NCI-H446 treated with DMSO at 0.1 percent for 48 hours (cell line): ENCODE results near the gene EIF2AK3.
"Not testable (repeated sequence)": the region's sequence is repeated elsewhere in the genome, so short reads cannot be mapped to it uniquely, and the experiment has no call there.

Experiments
- DNase-seq: peaks from one replicate; lab custom pipeline; 2025; lab: John Stamatoyannopoulos, UW

The EIF2AK3 gene

DNA sequence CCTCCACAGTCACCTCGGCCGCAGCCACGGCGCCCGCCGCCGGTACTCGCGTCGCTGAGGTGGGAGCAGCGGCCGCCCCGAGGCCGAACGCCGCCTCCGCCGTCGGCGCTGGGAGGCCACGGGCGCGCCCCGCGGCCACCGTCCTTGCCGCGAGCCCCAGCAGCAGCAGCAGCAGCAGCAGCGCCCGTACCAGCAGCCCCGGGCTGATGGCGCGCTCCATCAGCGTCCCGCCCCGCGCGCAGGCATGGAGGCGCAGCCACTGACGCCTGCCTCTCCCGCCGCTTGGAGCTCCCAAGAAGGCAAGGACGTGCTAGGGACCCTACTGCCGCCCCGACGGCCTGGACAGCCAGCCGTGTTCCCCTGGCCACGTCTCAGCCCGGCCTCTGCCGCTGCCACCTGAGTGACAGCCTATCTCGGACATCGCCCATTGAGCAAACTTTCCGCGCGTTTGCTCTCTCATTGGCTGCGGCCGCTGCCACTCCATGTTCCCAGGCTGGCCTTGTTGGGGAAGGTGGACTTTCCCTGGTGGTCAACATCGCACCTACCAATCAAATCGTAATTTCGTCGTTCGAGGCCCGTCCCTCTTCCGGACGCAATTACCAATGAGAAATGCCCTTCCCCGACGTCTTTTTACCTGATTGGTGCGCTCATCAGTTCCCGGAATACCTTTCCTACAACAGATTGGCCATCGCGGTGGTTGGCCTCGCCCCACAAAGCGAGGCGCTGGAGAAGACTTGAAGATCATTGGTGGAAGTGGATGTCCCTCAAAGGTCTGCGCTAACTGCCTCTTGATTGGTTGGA is at the start of gene EIF2AK3:
Gene EIF2AK3 (minus strand): TSS at position 410 of the 801 bp plus-strand sequence. CDS start 190 bp downstream, at position 220.
- DNase-seq, result peak; percentile 99

DNA sequence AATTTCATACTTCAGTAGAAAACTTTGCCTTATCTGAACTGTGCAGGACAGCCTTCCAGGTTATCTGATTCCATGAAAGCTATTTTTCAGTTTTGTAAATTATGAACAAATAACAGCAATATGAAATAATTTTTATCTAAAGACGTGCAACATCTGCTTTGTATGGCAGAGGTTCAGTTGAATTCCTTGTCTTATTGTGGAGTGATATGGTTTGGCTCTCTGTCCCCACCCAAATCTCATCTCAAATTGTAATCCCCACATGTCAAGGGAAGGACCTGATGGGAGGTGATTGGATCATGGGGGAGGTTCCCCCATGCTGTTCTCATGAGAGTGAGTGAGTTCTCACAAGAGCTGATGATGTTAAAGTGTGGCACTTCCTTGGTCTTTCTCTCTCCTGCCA is 46.1 kb upstream of the EIF2AK3 start:
- DNase-seq, result no peak

DNA sequence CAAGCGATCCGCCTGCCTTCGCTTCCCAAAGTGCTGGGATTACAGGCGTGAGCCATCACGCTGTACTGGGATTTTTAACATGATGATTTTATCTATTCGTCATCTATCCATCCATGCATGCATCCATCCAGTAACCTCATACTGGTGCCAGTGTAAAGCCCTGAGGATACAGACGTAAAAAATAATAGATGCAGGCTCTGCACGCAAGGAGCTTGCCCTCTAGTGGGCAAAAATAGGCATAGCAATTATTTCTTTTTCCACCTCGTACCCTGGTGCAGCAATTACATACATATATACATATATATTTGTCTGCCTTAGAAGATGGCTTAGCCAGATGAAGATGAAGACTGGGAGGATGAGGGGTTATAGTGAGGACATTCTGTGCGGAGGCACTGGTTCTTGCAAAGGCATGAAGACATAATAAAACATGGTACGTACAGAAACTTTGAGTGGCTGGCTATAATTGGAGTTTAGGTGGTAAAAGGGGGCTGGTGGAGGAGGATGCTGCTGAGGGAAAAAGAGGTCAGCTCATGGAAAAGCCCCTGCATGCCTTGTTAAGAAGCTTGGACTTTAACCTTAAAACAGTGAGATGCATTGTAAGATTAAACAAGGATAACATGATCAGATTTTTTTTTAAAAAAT is 44.6 kb upstream of the EIF2AK3 start:
- DNase-seq, result peak; percentile 41

DNA sequence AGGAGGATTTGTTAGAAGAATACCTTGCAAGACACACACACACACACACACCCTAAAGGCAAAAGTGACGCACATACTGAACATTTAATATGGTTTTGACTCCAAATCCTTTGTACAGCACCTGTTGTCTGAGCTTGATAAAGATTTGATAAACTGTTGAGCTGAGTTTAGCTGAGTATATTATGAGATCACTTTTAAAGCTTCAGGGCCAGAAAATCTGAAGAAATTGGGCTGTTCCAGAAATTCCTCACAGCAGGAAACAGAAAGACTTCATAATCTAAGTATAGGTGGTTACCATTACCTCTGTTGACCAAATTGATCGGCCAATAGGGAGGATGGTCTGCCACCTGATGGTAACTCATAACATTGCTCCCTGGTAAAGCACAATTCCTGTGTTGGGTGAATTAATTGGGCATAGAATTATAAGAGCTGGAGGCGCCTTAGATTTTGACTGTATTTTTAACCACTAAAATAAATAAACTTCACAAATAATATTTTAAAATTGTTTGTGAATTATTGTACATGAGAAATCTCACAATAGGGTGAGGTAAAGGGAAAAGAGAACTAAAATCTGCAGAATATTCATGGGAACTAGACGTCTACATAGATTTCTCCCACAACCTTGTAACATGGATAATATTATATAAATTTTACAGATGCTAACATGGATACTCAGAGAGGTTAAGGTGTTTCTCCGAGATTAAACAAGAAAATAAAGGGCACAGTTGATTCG is 42.4 kb upstream of the EIF2AK3 start:
- peak; percentile 10 for DNase-seq

DNA sequence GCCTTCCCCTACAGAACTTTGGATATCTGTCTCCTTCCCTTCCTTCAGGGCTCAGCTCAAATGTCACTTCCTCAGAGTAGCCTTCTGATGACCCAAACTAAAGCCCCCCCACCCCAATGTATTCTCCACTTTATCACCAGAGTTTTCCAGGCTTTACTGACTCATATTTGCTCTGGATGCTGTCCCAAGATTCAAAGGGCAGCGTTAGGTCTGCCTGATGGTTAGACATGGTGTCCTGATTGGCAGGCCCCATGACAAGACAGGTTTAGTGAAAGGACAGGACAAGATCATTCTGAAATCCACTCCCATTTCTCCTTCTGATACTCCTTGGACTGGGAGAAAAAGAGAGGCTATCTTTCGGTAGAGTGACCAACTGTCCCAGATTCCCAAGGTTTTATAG is 41.6 kb upstream of the EIF2AK3 start:
- no peak for DNase-seq

DNA sequence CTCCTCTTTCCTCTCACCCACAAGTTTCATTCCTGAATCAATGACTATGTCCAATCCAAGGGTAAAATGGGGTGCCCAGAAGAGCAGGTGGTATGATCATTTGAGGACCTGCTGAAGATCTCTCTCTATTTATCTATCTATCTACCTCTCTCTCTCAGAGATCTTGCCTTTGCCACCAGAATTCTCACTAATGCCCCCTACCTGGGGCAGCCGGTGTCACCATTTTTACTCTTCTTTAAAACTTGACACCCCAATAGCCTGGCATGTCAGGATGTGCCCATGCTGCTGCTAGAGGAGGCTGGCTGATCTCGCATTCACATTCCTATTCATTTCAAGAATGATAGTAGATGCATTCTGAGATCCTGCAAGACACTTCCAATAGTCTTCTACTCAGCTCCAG is 40.0 kb upstream of the EIF2AK3 start:
- DNase-seq, result no peak

DNA sequence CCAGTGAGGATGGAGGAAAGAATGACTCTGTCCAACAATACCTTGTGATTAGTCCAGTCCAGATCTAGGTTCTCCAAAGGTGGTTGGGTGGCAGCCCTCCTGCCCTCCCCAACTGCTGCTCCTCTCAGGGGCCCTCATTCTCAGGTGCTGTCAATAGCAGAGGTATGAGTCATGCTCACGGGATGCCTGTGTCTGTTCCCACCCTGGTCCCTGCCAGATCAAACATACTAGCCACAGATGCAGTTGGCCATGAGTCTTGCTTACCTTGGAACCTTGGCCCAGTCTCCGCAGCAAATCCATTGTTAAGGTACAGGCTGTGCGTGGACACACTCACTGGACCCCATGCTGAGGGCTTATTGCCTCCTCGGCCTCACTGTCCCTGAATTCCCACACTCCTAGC is 39.3 kb upstream of the EIF2AK3 start:
- DNase-seq, result no peak

DNA sequence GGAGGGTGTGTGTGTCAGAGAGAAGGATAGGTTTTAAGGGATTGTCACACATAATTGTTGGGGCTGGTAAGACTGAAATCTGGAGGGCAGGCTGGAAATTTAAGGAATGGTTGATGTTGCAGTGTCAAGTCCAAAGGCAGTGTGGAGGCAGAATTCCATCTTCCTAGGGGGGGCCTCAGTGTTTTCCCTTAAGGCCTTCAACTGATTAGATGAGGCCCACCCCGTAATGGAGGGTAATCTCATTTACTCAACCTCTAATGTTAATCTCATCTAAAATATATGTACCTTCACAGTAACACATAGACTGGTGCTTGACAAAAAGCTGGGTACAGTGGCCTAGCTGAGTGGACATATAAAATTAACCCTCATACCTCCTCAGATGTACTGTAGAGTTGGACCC is 33.4 kb upstream of the EIF2AK3 start:
- DNase-seq, result no peak

DNA sequence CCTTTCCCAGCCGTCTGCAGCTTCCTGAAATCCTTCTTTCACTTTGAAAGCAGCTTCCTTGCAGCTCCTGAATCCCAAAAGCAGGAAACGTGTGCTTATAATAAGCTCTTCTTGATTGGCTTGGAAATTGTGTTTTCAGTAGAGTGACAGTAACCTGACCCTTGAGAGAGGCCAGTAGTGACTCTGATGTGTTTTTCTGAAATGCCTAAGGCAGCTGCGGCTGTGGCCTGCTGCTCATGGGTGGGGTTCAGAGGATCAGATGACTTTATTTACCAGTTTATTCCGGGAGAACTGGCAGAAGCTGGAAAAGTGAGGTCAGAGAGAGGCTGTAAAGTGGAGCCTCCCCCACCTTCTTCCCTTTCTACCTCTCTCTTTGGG is 32.3 kb upstream of the EIF2AK3 start:
- DNase-seq, result no peak

DNA sequence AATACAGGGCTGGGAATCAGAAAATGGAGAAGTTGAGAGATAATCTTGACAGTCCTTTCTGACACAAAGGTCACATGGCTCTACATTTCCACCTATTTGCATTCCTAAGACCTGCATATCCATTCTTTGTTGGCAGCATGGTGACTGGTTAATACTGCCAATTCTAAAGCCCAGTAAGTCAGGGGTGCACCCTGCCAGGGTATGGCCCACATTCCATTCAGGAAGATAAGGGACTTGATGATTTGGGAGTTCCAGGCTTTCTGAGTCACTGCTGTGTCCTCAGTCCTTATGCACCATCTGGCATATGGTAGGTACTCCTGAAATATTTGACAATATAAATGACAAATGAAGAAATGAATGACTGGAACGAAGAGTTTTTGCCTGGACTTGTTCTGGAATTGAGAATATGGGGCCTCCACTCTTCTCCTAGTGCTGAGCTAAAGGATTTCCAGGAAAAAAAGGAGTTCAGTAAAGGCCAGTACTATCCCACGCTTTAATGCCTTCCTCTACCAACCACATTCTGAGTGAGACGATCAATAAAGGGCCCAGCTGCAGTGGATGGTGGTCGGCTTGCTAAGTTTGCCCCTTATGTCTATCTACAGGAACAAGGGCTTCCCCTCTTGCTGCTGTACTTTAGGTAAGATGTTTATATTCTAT is 31.7 kb upstream of the EIF2AK3 start:
- no peak for DNase-seq

DNA sequence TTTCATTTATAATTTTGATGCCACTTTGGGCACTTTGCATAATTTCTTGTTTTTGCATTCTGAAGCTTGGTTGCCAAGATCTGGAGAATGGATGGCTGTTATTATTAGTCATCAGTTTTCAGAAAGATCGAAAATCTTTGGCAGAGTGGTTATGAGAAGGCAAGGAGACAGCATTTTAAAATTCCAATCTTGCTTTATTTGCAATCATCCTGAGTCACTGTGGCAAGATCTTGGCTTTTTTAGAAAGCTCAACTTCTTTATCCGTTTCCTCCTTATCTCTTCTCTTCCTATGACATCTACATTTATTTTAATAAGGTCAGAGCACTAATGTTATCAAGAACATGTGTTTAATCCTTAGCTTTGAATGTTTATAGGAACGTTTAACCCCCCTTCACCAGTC is 31.1 kb upstream of the EIF2AK3 start:
- peak; percentile 4 for DNase-seq

DNA sequence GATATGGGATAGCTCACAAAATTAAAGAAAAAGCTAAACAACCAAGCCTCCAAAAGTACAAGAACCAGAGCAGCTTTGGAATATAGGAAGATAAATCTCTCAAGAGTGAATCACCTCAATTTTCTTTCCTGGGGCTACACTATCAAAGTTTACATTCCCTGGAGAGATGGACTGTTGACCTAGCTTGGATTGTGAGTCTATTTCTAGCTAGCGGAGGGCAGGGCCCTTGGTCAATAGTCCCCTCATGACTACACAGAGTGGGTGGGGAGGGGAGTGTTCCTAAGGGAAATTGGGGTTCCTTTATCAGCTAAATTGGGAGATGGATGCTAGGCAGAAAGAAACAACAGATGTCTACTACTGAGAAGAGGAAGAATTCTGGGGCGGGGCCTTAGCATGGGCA is 29.9 kb upstream of the EIF2AK3 start:
- no peak for DNase-seq

DNA sequence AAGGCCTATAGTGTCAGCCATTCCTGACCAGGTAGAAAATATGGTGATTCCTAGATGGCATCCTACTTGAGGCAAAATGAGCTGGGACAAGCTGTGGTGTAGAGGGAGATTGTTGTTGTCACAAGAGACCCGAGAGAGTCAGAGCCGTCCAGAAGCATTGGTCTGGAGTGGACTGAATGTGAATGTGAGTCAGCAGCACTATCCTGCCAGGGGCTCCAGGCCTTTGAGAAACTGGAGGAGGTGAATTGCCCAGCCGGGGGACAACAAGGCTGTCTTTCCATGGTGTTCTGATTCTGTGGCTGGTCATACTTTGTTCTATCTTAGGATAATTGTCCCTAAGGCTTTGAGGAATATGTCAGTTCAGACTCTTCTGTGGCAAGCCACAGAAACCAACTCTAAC is 29.4 kb upstream of the EIF2AK3 start:
- no peak for DNase-seq

DNA sequence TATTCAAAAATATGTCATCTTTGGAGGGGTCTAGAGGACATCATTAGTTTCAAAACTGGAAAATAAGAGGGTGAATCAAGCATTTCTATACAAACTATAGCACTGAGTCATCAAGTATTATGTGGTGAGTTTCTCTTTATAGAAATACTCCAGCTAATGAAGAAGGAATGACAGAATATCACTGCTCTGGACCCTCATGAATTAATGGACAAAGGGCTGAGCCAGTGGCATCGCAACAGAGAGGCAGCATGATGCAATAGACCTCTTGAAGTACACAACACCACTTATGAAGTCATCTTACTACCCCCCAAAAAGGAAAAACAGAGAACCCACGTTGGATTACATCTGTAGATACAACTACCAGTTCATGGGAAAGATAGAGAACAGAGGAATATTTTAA is 27.4 kb upstream of the EIF2AK3 start:
- DNase-seq, result no peak

DNA sequence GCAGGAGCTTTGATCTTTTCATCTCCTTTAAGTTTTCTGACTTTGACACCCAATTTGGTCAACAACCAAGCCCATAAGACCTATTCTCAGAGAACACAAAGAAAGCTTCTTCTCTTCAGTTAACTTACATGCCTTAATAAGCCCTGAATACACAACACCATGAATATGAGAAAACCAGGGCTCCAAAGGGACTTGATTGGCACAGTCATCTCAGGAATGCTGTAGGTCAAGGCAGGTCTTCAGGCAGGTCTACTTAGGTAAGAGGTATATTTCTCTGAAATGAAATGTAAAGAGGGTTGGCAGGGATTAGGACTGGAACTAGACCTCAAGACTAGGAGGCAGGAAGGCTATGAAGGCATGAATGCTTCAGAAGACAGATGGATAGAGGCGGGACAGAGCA is 24.4 kb upstream of the EIF2AK3 start:
- no peak for DNase-seq

DNA sequence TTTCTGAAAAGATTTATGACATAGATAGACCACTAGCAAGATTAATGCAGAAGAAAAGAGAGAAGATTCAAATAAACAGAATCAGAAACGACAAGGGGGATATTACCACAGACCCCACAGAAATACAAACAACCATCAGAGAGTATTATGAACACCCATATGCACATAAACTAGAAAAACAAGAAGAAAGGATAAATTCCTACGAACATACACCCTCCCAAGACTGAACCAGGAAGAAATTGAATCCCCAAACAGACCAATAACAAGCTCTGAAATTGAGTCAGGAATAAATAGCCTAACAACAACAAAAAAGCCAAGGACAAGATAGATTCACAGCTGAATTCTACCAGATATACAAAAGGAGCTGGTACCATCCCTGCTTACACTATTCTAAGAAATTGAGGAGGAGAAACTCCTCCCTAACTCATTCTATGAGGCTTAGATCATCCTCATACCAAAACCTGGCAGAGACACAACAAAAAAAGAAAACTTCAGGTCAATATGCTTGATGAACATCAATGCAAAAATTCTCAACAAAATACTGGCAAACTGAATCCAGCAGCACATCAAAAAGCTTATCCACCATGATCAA is 18.1 kb upstream of the EIF2AK3 start:
- DNase-seq, result not testable (repeated sequence)

DNA sequence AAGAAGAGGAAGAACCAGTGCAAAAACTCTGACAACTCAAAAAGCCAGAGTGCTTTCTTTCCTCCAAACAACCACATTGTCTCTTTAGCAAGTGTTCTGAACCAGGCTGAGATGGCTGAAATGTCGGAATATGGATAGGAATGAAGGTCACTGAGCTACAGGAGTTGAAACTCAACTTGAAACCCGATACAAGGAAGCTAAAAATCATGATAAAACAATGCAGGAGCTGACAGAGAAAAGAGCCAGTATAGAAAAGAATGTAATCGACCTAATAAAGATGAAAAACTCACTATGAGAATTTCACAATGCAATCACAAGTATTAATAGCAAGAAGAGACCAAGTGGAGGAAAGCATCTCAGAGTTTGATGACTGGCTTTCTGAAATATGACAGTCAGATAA is 15.0 kb upstream of the EIF2AK3 start:
- DNase-seq, result no peak

DNA sequence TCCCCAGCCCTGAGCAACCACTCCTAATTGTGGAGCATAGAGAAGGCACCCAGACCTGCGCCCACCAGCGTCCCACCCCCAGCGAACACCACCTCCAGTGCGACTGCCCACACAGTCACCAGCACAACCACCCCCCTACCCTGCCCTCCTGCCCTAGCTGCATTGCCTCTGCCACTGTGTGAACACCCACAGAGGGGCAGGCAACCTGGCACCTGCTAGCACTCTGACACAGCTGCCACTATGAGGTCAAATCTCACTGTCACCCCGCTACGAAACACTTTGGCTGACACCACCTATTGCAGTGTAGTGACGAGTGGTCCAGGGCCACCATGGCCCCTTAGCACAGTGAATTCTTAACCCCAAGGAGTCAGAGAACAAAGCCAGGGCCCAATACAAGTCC is 14.1 kb upstream of the EIF2AK3 start:
- DNase-seq, result no peak

DNA sequence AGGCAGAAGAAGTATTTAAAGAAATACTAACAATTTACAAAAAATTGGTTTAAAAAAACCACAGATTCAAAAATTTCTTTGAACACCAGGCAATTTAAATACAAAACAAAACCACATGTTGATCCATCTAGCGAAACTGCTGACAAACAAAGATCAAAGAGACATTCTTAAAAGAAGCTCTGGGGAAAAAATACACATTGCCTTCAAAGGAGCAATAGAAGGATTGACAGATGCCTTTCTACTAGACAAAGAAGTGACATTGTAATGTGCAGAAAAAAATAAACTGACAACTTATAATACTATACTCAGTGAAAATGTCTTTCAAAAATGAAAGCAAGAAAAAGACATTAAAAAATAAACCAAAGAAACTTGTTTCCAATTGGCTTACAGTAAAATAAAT is 12.6 kb upstream of the EIF2AK3 start:
- DNase-seq, result no peak

DNA sequence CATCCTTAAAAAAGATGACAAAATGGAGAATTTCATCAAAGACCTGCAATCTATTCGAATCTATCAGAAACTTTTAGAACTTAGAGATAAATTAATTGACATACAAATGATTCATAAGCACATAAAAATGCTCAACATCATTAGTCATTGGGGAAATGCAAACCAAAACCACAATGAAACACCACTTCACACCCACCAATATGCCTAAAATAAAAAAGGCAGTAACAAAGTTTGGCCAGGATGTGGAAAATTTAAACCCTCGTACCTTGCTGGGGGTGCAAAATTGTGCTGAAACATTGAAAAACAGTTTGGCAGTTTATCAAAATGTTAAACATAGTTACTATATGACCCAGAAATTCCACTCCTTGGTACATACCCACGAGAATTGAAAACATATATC is 11.5 kb upstream of the EIF2AK3 start:
- DNase-seq, result no peak

DNA sequence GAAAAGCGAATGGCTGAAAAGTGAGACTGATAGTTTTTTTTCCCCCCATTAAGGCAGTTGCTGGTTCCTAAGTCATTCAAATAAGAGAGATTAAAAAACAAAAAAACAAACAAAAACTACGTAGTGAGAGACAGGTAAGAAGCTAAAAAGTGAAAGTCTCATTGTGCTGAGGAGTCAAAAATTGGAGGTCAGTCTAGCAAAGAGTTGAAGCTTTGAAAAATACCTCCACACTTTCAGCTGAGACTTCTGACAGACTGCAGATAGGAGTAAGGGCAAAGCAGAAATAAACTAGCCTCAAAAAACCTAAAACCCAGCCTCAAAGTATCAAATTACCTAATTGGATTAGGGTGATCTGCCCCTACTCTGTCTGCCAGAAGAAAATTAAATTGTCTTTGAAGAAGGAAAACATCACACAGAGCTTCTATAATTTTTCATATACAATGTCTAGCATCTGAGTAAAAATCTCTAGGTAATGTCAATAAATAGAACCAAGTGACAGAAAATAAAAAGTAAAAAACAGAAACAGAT is 10.9 kb upstream of the EIF2AK3 start:
- DNase-seq, result no peak

DNA sequence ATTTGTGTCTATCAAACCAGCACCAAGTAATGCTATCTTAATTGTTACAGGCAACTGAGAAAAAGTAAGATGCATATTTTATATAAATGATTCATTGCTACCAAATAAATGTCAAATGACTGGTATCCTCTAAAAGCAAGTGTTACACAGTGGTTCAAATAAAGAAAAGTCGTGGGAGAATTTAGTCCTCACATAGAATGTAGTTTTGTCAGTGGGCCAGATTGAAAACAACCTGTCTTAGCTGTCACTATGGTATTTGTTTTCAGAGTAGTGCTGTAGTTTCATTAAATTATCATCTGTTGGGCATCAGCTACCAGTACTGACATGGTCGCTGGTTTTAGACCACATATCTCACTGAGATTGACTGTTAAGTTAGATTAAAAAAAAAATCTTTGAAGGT is 10.2 kb upstream of the EIF2AK3 start:
- no peak for DNase-seq
